Measurements from ENCODE around the gene PANK4.

The PANK4 gene

DNA sequence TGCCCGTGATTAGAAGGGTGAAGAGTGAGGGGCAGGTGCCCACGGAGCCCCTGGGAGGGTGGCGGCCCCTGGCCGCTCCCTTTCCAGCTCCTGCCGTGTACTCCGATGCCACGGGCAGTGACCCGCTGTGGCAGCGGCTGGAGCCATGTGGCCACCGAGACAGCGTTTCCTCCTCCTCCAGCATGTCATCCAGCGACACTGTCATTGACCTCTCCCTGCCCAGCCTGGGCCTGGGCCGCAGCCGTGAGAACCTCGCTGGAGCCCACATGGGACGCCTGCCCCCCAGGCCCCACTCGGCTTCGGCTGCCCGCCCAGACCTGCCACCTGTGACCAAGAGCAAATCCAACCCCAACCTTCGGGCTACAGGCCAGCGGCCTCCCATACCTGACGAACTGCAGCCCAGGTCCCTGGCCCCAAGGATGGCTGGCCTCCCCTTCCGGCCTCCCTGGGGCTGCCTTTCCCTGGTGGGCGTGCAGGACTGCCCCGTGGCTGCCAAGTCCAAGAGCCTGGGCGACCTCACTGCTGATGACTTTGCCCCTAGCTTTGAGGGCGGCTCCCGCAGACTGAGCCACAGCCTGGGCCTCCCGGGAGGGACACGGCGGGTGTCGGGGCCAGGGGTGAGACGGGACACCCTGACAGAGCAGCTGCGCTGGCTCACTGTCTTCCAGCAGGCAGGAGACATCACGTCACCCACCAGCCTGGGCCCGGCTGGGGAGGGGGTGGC is 22.0 kb downstream of the PANK4 start:
- no peaks in the 10 kb centered on the region for H3K9me3 ChIP-seq (ENCODE audit: control insufficient read depth, insufficient read depth, low read length)
- H3K4me2 ChIP-seq (ENCODE audit: low read length), result no peak overlapping the region
- H3K4me3 ChIP-seq (ENCODE audit: low read length), result no peak overlapping the region
- no peaks in the 10 kb centered on the region for H3K79me2 ChIP-seq (ENCODE audit: control insufficient read depth, low read length)
- H4K20me1 ChIP-seq (ENCODE audit: control insufficient read depth, insufficient read depth, low read depth, low read length), result no peaks in the 10 kb centered on the region
- TF ChIP-seq EZH2phosphoT487 (IDR thresholded peaks at IDR 0.05; ENCODE audit: borderline replicate concordance, low read length), result no peak
- TF ChIP-seq, protein P1, sequence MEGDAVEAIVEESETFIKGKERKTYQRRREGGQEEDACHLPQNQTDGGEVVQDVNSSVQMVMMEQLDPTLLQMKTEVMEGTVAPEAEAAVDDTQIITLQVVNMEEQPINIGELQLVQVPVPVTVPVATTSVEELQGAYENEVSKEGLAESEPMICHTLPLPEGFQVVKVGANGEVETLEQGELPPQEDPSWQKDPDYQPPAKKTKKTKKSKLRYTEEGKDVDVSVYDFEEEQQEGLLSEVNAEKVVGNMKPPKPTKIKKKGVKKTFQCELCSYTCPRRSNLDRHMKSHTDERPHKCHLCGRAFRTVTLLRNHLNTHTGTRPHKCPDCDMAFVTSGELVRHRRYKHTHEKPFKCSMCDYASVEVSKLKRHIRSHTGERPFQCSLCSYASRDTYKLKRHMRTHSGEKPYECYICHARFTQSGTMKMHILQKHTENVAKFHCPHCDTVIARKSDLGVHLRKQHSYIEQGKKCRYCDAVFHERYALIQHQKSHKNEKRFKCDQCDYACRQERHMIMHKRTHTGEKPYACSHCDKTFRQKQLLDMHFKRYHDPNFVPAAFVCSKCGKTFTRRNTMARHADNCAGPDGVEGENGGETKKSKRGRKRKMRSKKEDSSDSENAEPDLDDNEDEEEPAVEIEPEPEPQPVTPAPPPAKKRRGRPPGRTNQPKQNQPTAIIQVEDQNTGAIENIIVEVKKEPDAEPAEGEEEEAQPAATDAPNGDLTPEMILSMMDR (IDR thresholded peaks at IDR 0.05; ENCODE audit: low read depth, low read length, poor library complexity, severe bottlenecking), result no peak
- H3K27ac ChIP-seq (ENCODE audit: low read depth, low read length), result no peak overlapping the region
- peaks cover 8% of the 10 kb centered on the region; the same call in 1 of the 2 replicates for H3K36me3 ChIP-seq (ENCODE audit: control insufficient read depth, low read length)
- H3K9me2 ChIP-seq (replicated peaks; ENCODE audit: control insufficient read depth, low read length), result no peaks in the 10 kb centered on the region
- no peaks in the 10 kb centered on the region for H3F3A ChIP-seq (ENCODE audit: control insufficient read depth, insufficient read depth)
- H3K4me1 ChIP-seq (ENCODE audit: control insufficient read depth, low read length), result peaks cover 11% of the 10 kb centered on the region
- H3K27me3 ChIP-seq (ENCODE audit: control insufficient read depth, low read length), result no peaks in the 10 kb centered on the region

DNA sequence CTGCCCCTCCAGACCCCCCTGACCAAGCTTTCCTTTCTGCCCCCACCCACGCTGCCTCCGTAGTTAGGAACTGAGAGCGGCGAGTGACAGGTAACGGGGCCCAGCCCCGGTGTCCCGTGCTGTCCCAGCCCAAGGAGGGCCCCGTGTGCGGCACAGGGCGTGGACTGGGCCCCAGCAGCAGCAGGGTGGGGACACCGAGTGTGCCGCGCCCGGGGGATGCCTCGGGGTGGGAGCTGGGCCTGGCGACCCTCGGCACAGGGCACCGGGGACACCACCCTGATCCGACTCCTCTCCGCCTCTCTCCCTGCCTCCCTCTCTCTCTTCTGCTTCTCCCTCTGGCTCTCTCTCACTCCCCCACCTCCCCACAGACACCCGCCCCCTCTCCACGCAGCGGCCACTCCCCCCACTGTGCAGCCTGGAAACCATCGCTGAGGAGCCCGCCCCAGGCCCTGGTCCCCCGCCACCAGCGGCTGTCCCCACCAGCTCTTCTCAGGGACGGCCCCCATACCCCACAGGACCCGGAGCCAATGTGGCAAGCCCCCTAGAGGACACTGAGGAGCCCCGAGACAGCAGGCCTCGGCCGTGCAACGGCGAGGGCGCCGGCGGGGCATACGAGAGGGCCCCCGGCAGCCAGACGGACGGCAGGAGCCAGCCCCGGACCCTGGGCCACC is 22.7 kb downstream of the PANK4 start:
- H3K27me3 ChIP-seq (ENCODE audit: control insufficient read depth, low read length), result no peaks in the 10 kb centered on the region
- no peaks in the 10 kb centered on the region for H3K79me2 ChIP-seq (ENCODE audit: control insufficient read depth, low read length)
- H3K27ac ChIP-seq (ENCODE audit: low read depth, low read length), result no peak overlapping the region
- H3K36me3 ChIP-seq (ENCODE audit: control insufficient read depth, low read length), result peaks cover 4% of the 10 kb centered on the region; the same call in 1 of the 2 replicates
- no peaks in the 10 kb centered on the region for H3K9me2 ChIP-seq (replicated peaks; ENCODE audit: control insufficient read depth, low read length)
- peaks cover 14% of the 10 kb centered on the region for H3K4me1 ChIP-seq (ENCODE audit: control insufficient read depth, low read length)
- no peaks in the 10 kb centered on the region for H4K20me1 ChIP-seq (ENCODE audit: control insufficient read depth, insufficient read depth, low read depth, low read length)
- no peaks in the 10 kb centered on the region for H3K9me3 ChIP-seq (ENCODE audit: control insufficient read depth, insufficient read depth, low read length)
- no peak overlapping the region for H3K4me2 ChIP-seq (ENCODE audit: low read length)
- no peak for TF ChIP-seq EZH2phosphoT487 (IDR thresholded peaks at IDR 0.05; ENCODE audit: borderline replicate concordance, low read length)
- TF ChIP-seq, protein P1 (IDR thresholded peaks at IDR 0.05; ENCODE audit: low read depth, low read length, poor library complexity, severe bottlenecking), result no peak
- no peaks in the 10 kb centered on the region for H3F3A ChIP-seq (ENCODE audit: control insufficient read depth, insufficient read depth)
- H3K4me3 ChIP-seq (ENCODE audit: low read length), result no peak overlapping the region

DNA sequence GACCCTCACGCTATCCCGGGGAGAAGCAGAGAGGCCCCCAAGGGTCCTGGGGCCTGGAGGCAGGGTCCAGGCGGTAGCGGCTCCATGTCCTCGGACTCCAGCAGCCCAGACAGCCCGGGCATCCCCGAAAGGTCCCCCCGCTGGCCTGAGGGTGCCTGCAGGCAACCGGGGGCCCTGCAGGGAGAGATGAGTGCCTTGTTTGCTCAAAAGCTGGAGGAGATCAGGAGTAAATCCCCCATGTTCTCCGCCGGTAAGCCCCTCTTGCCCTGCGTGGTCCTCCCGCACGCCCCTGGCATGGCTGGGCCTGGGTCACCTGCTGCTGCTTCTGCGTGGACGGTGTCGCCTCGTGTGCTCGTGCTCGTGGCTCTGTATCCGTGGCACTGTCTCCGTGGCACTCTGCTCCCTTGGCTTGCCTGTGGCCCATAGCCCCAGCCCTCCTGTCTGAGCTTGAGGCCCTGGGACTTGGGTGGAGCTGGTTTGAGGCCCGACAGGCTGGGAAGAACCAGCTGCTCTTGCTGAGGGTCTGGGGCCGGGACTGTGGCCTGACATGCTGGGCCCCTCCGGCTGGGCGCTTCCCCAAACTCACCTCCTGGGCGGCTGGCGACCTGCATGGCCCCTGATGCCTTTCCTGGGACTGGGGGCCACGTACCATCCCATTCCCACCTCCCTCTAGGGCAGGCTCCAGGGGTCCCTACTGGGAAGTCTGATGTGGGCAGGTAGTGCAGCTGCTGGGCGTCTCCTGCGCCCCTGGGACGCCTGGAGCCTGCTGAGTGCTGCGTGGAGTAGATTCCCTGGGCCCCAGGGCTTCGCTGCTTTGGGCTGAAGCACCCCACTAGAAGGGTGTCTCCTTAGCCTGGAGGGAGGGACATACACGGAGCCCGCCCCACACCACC is 23.5 kb downstream of the PANK4 start:
- no peak for TF ChIP-seq EZH2phosphoT487 (IDR thresholded peaks at IDR 0.05; ENCODE audit: borderline replicate concordance, low read length)
- TF ChIP-seq, protein P1 (IDR thresholded peaks at IDR 0.05; ENCODE audit: low read depth, low read length, poor library complexity, severe bottlenecking), result no peak
- no peak overlapping the region for H3K4me2 ChIP-seq (ENCODE audit: low read length)
- H3K27me3 ChIP-seq (ENCODE audit: control insufficient read depth, low read length), result no peaks in the 10 kb centered on the region
- H3K4me3 ChIP-seq (ENCODE audit: low read length), result no peak overlapping the region
- no peak overlapping the region for H3K27ac ChIP-seq (ENCODE audit: low read depth, low read length)
- H3K36me3 ChIP-seq (ENCODE audit: control insufficient read depth, low read length), result peaks cover 2% of the 10 kb centered on the region; the same call in 1 of the 2 replicates
- H3F3A ChIP-seq (ENCODE audit: control insufficient read depth, insufficient read depth), result no peaks in the 10 kb centered on the region
- no peaks in the 10 kb centered on the region for H3K9me2 ChIP-seq (replicated peaks; ENCODE audit: control insufficient read depth, low read length)
- H4K20me1 ChIP-seq (ENCODE audit: control insufficient read depth, insufficient read depth, low read depth, low read length), result no peaks in the 10 kb centered on the region
- no peaks in the 10 kb centered on the region for H3K79me2 ChIP-seq (ENCODE audit: control insufficient read depth, low read length)
- peaks cover 14% of the 10 kb centered on the region for H3K4me1 ChIP-seq (ENCODE audit: control insufficient read depth, low read length)
- H3K9me3 ChIP-seq (ENCODE audit: control insufficient read depth, insufficient read depth, low read length), result no peaks in the 10 kb centered on the region

Data from DOHH2 (cell line).